ENCODE results near the gene TMEM139.

Gene TMEM139

DNA sequence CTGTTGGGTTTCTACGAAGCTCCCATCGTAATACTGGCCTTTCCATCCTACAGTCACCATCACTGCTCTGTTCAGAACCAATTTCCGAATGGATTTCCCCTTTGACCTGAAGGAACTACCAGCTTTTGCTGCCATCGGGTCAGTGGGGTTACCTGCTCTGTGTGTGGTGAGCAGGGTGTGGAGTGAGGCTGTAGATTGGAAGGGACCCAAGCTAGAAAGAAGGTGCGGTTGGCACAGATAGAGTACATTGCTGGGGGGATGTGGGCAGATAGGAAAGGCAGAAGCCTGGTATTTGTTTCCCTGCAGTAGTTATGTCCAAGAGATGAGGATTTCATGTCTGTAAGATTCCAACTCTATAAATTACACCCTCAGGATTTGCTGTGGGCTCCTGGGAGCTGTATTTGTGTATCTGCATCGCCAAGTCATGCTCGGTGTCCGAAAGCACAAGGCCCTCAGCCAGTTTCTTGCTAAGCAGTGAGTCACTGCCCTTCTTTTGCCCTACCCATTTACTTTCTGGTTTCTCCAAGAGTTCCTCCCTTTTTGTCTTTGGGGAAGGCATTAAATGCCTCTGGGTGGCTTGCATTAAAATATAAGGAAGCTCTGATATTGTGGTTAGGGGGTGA is 46.5 kb downstream of the TMEM139 start:
- in situ Hi-C loops (cut with HindIII; ENCODE audit: low sequenced_read_pairs): no loop called here
- H3K4me3 ChIP-seq (ENCODE audit: low read depth, low read length): no peak overlapping the region
- no peak for TF ChIP-seq CTCF (IDR thresholded peaks at IDR 0.05; ENCODE audit: low read depth, low read length, missing control alignments)
- peak; percentile 72 for DNase-seq (ENCODE audit: low read depth)

GRCh38 chr7:143334244-143334643 is 49.5 kb downstream of the TMEM139 start:
- no peak for TF ChIP-seq CTCF (IDR thresholded peaks at IDR 0.05; ENCODE audit: low read depth, low read length, missing control alignments)
- in situ Hi-C loops (cut with HindIII; ENCODE audit: low sequenced_read_pairs): no loop called here
- DNase-seq (ENCODE audit: low read depth): no peak

GRCh38 chr7:143337216-143337615 is 52.5 kb downstream of the TMEM139 start:
- DNase-seq (ENCODE audit: low read depth): no peak
- no peak overlapping the region for H3K4me3 ChIP-seq (ENCODE audit: low read depth, low read length)
- no peak for TF ChIP-seq CTCF (IDR thresholded peaks at IDR 0.05; ENCODE audit: low read depth, low read length, missing control alignments)
- in situ Hi-C loops (cut with HindIII; ENCODE audit: low sequenced_read_pairs): no loop called here

More at GRCh38 chr7:143334244-143334643, 49.5 kb downstream of the TMEM139 start:
- H3K4me3 ChIP-seq (ENCODE audit: low read depth, low read length): no peak overlapping the region

Data from astrocyte of the cerebellum (primary cell).